Ammon's horn (tissue), 1 donor: ENCODE measurements around the gene NOL6.

Source experiments
- DNase-seq: peaks from one replicate; pipeline ENCODE4 v3.0.0-alpha.2; 2016; ENCODE audit warnings: low spot score

Gene NOL6

DNA sequence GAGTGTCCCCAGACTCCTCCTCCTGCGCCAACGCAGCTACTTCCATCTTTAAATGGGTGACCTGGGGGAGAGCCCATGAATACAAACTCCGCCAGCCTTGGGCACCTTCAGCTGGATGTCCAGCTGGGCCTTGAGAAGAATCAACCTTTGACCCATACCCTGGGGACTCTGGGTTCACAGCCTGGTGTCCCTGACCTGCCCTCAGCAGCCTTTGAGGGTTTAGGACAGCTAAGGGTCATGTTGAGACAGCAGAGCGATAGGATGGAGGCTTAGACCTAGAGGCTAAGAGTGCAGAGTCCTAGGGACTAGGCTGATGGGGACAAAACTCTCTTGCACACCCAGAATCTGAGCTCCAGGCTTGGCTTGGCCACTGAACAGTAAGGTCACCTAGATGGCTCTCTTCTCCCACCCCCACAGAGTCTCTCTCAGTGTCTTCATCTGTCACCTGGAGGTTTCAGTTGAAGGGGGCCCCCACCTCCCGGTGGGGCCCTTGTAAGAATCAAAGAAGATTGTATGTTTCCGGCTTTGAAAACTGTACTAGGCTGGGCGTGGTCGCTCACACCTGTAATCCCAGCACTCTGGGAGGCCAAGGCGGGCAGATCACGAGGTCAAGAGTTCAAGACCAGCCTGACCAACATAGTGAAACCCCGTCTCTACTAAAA, 19.6 kb downstream of the NOL6 start:
- DNase-seq: no peak

DNA sequence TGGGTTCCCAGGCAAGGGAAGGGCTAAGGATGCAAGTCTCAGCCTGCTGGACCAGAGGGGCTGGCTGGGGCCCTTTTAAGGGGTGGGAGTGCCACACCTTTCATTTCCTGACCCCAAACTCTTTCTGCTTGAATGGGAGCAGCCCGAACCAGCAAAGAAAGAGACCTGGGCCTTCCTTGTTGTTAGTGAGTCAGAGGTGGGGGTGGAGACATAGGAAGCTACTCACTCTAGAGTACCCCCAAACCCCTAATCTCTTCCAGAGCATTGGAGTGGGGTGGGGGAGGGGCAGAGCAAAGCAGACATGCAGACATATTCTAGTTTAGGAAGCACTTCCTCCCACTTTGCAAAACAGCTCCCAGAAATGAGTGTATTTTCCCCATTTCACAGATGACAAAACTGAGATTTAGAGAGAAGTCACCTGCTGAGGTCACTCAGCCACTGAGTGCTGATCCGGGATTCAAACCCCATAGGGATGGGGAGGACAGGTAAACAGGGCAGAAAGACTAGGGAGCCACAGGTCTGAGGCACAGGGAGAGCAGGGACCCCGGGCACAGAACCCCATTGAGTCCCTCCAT, 20.4 kb downstream of the NOL6 start:
- DNase-seq: no peak

GRCh38 chr9:33452828-33453271, 20.9 kb downstream of the NOL6 start:
- peak; percentile 47 for DNase-seq

GRCh38 chr9:33450621-33451146, 23.0 kb downstream of the NOL6 start:
- no peak for DNase-seq

DNA sequence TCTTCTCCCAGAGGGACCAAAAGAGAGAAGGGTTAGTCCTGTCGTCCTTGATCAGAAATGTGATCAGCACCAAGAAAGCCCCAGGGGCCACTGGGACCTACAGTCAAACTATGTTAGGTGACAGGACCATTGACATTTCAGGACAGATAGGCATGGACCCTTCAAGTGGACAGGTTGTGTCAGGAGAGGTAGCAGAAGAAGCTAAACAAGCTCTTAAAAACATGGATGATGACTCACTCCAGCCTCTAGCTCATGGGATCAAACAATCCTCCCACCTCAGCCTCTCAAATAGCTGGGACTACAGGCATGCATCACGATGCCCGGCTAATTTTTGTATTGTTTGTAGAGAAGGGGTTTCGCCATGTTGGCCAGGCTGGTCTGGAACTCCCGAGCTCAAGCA, 24.0 kb downstream of the NOL6 start:
- no peak for DNase-seq

- DNase-seq: no peak
Measured at GRCh38 chr9:33447799-33448553, 25.7 kb downstream of the NOL6 start.

- DNase-seq: peak; percentile 54
Measured at GRCh38 chr9:33446946-33447798, 26.6 kb downstream of the NOL6 start, which contains the start of gene AQP3. AQP3 (minus strand) TSS chr9:33447593; CDS start chr9:33447530, 63 bp downstream.

DNA sequence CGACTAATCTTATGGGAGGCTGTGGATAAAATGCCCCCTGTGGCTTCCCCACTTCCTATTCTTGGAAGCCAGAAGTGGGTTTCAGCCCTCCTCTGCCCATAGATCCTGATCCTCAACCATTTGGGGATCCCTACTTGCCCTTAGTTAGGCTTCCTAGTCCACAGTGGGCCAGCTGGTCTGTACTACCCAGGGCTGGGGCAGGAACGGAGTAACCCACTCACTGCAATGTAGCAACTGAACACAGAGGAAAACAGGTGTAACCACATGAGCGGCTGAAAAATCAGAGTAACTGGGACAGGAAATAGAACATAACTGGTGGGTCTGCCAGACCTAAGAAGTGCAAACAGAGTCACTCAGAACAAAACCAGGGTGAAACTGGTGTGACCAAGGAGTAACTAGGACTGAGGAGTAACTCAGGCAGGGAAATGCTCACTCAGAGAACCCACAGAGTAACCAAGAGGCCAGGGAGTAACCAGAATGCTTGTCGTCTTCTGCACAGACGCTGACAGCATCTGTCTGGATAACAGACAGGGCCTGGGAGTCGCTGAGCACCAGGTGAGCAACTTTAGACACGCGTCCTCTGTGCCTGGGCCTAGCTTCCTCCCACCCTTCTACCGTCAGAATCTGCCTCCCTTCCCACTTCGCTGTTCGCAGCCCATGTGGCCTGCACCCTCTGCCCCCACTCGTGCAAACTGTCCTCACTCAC, 27.3 kb downstream of the NOL6 start:
- DNase-seq: no peak

DNA sequence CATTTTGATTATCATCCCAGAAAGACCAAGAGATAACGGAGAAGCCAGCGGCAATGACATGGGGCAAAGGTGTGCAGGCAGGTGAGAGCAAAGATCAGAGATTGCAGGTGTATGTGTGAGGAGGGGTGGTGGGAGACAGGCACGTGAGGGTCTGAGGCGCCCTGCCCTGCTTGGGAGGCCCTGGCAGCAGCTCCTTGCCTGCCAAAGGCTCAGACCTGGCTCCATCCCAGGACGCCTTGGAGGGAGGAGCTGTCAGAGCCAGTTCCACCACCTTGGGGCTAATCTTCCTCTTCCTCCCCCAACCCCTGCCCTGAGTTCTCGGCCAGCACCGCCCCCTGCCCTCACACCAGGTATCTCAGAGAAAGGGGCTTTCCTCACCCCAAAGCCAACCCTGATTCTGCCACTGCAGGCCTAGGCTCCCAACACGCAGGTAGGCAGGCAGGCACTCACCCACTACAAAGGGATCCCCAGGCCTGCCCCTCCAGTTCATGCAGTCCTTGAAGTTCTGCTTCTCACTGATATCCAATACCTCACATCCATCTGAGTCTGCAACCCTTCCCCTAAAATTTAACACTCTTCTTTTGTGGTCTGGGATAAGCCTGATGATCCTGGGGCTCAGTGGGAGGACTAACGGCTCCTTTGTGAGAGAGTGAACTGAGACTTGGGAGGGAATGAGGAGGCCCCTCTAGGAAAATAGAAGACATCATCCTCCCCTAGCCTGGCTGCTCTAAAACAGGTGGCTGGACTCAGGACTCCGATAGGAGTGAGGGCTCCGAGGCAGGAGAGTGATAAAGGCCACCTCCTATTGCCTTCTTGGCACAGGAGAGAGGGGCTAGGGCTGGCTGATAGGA, 28.1 kb downstream of the NOL6 start:
- no peak for DNase-seq

GRCh38 chr9:33443464-33444154, 30.1 kb downstream of the NOL6 start:
- DNase-seq: no peak

- no peak for DNase-seq
Measured at GRCh38 chr9:33443047-33443446, 30.7 kb downstream of the NOL6 start.

GRCh38 chr9:33442125-33442524, 31.6 kb downstream of the NOL6 start:
- DNase-seq: no peak

- no peak for DNase-seq
Measured at GRCh38 chr9:33440609-33441008, 33.1 kb downstream of the NOL6 start.

GRCh38 chr9:33440204-33440603, 33.5 kb downstream of the NOL6 start:
- DNase-seq: no peak

DNA sequence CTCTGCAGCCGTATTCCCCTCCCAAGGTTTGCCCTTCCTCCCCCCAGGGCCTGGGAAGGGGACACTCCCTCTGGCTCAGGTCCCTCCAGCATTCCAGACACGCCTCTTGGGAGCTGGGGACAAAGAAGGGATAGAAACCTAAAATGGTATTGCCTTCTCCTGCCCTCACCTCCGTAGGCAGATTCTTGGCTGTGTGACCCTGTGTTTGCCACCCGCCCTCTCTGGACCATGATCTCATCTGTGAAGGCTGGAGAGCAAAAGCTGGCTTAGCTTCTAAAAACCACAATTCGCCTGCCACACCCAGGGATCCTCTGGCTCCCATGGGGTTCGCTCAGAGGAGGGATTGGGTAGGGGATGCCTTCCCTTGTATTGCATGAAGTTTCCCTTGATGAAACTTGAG, 34.0 kb downstream of the NOL6 start:
- DNase-seq: no peak

GRCh38 chr9:33438926-33439680, 34.6 kb downstream of the NOL6 start:
- no peak for DNase-seq

- no peak for DNase-seq
Measured at GRCh38 chr9:33437898-33438297, 35.8 kb downstream of the NOL6 start.

- DNase-seq: no peak
Measured at GRCh38 chr9:33437205-33437604, 36.5 kb downstream of the NOL6 start.

- DNase-seq: no peak
Measured at GRCh38 chr9:33436445-33436844, 37.3 kb downstream of the NOL6 start.
